Endothelial cell of umbilical vein (primary cell): ENCODE measurements around the gene DCTN4.
"Not testable (repeated sequence)": the region's sequence is repeated elsewhere in the genome, so short reads cannot be mapped to it uniquely, and the experiment has no call there.

Experiments used
- JUN ChIP-seq: IDR thresholded peaks from 2 replicates; pipeline ENCODE4 v1.6.1; 2011; ENCODE audit warnings: borderline replicate concordance, low read depth; ENCODE audit not compliant: insufficient read length, insufficient read depth
- POLR2A ChIP-seq: IDR thresholded peaks from 2 replicates; pipeline ENCODE4 v1.6.1; 2012; ENCODE audit warnings: low read depth, mild to moderate bottlenecking, control low read depth, low read length

GRCh38 chr5:150743142-150743488, 15.7 kb downstream of the DCTN4 start:
- TF ChIP-seq POLR2A, JUN: not testable (repeated sequence)
